HG02870 (cell line): ENCODE data around the gene PYGL.
"Not testable (repeated sequence)": the region's sequence is repeated elsewhere in the genome, so short reads cannot be mapped to it uniquely, and the experiment has no call there.

Experiments
- ATAC-seq: cut with Tn5 transposase; IDR thresholded peaks from one replicate; pipeline ENCODE4 v1.9.1; 2021; ENCODE audit warnings: mild to moderate bottlenecking, moderate library complexity; ENCODE audit not compliant: unreplicated experiment

The PYGL gene

DNA sequence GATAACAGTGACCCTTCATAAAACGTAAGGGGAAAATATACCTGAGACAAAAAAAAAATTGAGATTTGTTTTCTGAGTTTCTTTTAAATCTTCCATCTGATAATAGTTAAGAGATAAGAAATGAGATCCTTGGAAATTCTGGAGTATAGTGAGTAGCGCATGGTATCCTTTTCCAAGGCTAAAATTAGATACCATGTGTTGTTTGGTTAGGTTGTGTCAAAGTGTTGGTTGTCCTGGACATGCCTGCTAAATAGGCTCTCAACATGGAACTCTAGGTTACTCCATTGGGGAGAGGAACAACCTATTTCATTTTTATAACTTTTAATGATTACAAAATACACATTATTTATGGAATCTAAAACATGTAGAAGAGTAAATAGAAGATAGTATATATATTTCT lies 14.8 kb downstream of the PYGL start:
- ATAC-seq: no peak

DNA sequence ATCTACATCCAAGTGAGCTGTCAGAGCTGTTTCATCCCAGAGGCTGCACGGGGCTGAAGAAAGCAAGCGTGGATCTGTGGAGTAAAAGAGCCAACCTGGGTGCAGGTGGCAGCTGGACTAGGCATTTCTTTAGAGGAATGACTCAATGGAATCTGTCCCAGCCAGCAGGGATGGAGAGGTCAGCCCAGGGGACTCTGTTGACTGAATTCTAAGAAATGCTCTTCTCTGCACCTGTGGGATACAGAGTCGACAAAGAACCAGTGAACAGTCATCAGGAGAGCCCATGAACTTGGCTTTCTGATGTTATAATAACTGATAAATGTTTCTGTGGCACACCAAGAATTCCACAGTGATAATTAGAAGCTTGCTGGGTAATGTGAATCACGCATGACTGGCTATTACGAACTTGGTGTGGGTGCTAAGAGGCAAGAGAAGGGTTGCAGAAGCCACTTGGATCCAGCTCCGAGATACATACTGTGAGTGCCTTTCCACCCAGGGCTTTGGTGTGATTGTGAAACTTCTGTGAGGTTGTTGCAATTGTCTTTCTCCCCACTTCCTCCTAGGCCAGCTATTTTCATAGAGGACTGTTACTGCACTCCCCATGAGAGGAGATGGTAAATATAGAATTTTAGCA lies 16.2 kb downstream of the PYGL start:
- ATAC-seq: peak; percentile 53

DNA sequence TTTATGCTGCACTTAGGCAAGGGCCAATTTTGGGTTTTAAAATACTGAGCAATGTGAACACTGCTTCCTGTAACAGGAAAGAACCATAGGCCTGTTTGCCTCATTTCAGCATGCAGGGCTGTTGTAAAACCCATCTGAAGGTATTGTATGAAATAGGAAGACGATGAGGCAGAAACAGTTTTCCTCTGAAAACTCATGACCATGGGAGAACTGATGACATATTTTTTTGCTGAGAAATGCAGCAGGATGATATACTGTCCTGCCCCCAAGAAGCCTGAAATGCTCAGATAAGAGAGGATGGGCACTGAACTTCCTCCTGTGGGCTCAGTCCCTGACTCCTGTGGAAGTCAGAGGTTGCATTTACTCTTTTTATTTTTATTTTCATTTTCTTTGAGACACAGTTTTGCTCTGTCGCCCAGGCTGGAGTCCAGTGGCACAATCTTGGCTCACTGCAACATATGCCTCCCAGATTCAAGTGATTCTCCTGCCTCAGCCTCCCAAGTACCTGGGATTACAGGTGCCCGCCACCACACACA lies 17.4 kb downstream of the PYGL start:
- no peak for ATAC-seq

DNA sequence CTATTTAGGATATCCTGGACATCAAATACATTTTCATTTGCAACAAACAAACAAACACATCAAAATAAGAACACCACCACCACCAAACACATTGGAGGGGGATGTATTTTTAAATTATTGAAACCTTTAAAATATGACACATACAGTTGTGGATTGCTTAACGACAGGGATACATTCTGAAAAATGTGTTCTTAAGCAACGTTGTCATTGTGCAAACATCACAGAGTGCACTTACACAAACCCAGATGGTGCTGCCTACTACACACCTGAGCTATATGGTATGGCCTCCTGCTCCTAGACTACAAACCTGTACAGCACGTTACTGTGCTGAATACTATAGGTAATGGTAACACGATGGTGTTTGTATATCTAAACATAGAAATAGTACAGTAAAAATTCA lies 19.4 kb downstream of the PYGL start:
- ATAC-seq: no peak

DNA sequence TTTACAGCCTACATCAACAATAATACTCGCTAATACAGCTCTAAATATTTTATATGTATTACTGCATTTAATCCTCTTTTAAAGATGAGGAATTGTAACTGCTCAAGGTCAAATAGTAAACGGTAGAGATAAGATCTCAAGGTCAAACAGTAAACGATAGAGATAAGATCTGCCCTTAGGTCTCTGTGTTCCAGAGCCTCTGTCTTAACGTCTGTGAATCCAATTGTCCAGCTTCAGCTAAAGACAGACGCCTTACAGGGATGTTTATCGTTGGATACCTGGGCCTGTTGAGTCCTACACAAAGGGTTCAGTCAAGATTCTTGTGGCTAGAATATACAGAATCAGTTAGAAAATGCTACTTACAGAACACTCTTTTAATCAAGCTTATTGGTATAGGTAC lies 20.0 kb downstream of the PYGL start:
- ATAC-seq: no peak

DNA sequence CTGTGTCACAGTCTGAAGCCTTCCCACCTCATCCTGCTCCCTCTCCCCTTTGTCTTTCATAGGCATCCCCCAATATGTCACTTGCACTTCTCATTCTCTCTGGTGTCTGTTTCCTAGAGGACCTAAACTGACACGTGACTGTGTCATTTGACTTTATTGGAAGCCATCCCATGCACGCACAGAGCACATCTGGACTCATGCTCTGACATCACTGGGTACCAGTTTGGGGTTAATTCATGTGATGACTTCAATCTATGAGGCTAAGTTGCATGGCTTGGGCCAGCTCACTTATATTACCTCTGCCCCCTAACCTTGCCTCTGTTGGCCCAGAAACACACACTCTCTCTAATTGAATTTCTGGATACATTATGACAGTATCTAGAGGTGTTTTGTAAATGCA lies 21.5 kb downstream of the PYGL start:
- no peak for ATAC-seq

DNA sequence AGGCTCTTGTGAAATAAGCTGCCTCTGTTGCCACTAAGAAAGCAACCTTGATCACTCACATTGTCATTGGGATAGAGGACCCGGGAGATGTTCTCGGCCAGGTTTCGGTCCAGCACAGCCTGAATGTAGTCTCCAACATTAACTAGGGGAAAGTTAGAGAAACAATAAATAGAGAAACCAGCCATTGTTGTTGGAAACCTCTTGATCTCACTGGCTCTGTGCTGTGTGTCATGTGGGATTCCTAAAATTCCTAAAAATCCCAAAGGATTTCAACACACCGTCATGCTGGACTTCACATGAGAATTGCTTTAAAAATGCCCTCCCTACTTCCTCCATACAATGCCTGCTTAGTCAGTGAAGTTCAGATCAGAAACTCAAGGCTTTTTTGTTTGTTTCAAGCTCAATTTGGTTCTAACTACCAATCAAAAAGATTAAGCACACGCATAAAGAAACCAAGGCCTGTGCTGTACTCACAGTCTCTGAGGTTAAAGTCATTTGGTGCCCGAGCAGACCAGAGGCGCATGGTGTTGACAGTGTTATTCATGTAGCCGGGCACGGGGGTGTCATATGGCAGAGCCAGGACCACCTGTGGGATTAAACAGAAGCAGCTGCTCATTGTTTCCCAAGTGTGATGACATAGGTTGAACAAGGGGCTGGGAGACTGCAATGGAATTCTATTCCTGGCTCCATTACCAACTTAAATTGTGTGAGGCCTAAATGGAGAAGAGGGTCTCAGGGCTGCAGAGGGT lies 23.6 kb downstream of the PYGL start:
- ATAC-seq: no peak

DNA sequence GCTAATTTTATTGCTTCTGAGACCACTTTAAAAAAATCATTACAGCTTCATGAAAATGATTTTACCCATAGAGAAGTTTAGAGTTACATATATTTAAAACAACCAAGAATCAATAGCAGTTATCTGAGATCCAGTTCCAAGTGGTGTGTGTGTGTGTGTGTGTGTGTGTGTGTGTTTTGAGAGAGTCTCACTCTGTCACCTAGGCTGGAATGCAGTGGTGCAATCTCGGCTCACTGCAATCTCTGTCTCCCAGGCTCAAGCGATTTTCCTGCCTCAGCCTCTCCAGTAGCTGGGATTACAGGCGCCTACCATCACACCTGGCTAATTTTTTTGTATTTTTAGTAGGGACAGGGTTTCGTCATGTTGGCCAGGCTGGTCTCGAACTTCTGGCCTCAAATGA lies 24.8 kb downstream of the PYGL start:
- not testable (repeated sequence) for ATAC-seq

DNA sequence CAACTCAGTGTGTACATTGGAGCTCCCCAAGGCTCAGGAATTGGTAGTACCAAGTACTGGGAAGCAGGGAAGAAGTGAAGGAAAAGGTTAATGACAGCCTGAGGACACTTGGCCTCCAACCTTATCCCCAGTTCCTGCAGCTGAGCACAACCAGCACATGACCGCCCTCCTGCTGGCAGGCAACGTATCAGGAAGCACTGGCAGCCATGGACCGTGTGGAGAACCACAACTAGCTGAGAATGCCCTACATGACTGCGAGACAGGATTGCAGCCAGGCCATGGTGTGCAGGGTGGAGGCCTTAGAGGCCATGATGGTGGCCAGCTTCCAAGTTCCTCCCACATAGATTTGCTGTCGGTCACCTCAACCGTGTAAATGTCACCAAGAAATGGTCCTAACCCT lies 26.8 kb downstream of the PYGL start:
- no peak for ATAC-seq

DNA sequence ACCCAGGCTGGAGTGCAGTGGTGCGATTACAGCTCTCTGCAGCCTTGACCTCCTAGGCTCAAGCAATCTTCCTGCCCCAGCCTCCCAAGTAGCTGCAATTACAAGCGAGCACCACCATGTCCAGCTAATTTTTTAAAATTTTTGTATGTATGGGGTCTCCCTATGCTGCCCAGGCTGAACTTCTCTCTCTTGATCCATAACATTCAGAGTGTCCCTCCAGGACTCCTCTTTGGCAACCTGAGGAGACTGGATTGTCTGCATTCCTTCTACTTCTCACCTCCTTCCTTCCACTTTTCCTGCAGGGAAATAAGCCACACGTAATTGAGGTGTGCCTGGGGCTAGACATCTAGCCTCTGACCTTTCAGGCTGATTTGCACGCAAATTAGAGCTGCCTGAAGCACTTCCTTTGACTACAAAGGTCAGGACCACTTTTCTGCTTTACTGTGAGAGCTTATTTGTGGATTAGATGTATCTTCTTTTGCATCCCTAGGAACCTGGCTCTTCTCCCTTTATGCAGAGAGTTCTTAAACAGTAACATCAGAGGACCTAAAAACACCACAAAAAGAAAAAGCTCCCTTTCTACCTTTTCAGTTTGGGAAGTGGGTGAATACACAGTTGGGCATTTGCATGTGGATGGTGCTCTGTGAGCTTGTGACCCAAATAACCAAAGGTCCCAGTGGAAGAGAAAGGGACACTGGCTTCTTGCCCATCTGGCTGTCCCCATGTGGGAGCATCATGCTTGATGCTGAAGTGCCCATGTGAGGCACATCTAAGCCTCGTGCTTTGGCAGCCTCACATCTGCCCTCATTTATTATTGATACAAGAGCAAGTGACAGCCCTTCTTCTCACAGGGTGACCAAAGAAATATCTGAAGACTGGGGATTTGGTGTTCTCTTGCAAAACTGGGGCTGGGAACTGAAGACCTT lies 33.5 kb downstream of the PYGL start:
- no peak for ATAC-seq

DNA sequence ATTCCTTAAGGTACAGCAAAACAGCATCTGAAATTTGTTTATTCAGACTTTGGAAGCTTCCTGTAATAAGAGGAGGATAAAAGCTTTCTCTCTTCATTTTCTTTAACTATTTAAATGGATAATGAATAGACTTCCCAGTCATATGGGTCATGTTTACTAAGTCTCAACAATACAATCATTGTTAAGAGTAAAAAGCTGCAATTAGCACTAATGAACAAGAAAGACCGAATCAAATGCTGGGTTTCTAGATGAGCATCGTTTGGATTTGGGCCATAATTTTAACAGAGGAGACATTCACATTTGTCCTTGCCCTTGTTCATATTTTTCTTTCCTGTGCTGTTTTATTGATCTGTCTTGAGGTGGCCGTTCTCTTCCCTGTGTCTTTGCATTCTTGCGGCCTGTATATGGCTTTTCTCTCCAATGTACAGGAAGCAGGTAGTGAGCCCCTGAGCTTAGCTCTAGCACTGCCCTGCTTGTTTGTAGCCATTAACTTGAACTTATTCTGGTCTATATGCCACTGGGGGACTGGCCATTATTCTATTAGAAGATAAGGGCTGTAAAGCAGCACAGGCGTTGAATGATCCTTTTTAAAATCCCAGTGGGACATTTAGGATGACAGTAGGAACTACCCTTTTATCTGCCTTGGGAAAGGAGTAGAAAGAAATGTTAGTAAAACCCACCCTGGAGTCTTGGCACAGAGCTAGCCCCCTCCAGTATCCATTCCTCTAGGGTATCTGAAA lies 37.8 kb downstream of the PYGL start:
- ATAC-seq: no peak

DNA sequence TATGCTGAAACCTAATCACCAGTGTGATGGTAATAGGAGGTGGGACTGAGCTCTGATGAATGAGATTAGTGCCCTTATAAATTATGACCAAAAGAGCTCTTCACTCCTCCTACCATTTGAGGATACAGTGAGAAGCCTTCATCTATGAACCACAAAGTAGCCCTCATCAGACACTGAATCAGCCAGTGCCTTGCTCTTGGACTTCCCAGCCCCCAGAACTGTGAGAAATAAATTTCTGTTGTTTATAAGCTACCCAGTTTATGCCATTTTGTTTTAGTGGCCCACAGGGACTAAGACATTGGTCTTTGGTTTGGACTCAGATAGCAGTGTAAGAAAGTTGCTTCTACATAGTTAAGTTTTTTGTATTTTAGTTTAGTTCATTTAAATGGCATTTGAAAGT lies 39.6 kb downstream of the PYGL start:
- no peak for ATAC-seq

DNA sequence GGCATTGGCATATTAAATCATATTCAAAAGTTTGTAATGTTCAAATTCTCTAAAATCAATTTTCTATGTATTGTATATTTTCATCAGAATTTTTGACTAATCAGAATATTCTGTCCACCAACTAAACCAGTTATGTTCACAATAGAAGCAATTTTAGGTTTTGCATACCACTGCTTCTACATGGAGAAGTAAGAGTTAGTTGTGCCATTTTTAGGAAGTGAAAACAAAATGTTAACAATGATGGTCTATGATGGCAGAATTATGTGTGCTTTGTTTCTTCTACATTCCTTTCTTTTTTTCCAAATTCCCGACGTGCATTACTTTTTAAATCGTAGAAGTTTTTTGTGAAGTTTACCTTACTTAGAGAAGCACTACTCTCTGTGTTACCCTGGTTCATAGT lies 42.9 kb downstream of the PYGL start:
- no peak for ATAC-seq

DNA sequence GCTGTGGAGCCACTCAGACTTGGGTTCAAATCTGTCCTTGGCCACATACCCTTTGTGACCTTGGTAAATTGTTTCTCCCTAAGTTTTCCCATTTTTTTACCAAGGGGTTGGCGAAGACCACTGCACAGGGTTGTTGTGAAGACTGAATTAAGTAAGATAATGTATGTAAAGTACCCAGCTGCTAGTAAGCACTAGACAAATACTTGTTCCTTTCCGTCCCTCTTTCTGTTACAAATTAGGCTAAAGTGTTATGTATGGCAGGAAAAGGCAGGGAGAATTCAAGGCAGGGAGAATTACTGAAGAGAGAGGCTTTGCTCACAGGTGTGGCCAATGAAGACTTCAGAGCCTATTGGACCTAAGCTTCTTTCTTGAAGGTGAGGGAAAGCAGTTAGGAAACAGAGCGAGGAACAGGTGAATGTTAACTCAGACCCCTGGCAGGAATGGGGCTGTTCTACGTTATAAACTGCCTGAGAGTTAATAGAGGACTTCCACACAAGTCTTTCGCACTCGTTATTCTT lies 46.6 kb downstream of the PYGL start:
- no peak for ATAC-seq

DNA sequence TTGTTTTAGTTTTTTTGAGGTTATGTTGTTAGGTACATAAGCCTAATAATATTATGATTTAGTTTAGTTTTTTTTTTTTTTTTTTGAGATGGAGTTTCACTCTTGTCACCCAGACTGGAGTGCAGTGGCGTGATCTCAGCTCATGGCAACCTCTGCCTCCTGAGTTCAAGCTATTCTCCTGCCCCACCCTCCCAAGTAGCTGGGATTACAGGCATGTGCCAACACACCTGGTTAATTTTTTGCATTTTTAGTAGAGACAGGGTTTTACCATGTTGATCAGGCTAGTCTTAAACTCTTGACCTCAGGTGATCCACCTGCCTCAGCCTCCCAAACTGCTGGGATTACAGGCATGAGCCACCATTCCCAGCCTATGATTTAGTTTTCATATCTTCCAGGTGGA lies 47.3 kb downstream of the PYGL start:
- ATAC-seq: not testable (repeated sequence)

DNA sequence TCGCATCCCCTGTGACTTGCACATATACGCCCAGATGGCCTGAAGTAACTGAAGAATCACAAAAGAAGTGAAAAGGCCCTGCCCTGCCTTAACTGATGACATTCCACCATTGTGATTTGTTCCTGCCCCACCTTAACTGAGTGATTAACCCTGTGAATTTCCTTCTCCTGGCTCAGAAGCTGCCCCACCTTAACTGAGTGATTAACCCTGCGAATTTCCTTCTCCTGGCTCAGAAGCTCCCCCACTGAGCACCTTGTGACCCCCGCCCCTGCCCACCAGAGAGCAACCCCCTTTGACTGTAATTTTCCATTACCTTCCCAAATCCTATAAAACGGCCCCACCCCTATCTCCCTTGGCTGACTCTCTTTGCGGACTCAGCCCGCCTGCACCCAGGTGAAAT lies 47.9 kb downstream of the PYGL start:
- not testable (repeated sequence) for ATAC-seq

DNA sequence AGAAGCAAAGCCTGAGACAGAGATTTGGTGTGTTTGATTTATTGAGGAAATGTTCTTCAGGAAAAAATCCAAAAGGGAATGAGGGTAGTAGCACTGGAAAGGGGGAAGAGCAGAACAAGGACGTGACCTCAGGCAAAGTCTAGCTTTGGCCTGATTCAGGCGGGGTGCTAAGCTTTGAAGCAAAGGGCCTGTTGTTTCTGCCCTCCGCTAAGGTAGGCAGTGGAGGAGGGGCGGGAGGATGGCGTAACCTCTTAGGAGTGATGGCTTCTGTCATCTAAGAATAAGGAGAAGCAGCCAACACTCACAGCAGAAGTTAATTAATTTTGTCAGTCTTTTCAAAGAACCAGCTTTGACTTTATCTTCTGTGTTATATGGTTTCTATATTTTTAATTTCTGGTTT lies 52.0 kb downstream of the PYGL start:
- no peak for ATAC-seq

DNA sequence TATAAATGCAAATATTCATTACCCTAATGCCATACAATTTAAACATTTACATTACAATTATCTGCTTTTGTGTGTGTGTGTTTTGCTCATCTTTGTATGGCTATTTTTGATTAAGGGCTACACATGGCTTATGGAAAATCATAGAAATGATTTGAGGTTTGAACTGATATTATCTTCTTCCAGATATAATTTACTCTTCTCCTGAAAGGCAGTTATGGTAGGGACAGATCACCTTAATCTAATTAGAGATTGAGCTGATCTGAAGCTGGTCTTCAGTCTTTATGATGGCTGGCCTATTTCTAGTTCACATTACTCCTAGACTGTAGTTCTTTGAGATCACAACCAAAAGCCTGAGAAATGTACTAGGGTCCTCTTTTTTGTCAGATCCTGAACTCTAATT lies 56.8 kb downstream of the PYGL start:
- no peak for ATAC-seq

DNA sequence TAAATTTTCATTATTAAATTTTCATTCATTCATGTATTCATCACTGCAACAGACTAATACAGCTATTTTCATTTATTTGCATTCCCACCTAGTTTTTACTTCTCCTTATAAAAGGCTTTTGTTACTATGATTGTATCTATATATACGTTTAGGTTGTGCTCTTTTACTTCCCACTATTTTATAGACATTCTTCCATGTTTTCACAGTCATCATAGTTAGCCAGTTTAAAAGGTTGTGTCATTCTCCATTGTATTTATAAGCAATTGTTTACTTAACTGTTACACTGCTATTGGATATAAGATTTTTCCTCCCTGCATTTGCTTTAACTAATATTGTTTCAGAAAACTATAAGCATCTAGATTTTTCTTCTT lies 60.5 kb downstream of the PYGL start:
- no peak for ATAC-seq

DNA sequence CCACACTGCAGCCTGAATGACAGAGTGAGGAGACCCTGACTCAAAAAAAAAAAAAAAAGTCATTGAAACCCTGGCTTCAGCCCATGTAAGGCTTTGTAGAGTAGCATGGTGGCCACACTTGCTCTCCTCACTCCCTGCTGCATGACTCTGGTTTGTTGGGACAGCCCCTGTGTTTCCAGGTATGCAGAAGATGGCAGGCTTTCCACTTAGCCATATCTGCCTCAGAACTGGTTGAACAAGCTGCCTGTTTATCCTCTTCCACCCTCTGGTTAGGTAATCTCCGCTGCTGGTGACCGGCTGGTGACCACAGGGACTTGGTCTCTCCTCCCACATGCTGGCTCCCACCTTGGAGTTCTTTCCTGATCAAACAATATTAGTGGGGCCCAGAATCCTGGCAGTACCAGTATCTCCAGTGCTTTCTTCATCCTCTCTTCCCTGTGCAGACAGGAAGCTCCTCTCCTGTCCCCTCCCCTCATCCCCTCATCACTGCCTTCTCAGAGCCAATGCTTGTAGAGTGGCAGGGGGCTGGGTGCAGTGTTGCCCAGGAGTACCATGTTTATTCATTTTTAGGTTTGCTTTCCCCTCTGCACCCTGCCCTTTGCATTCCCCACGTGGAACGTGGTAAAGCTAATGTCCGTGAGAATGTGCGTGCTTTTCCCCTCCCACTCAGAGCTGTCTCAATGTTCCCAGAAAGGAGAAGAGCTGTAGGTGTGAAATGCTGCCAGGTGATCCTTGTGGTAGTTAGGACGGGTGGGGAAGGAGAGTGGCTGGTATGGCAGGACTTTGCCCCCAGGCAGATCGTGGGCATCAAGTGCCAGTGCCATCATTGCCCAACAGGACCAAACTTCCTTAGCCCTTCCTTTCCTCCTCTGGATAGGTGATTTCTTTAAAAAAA lies 61.1 kb downstream of the PYGL start:
- ATAC-seq: no peak
